K562 (cell line): ENCODE results near the gene NUB1. TPM values are rescaled to one million over a fixed set of nuclear protein-coding genes. Genes with fewer than 3 reads are reported as not detected.

ENCODE experiments used
- ATAC-seq: fragments of 200-7000 bp; cut with Tn5 transposase; 3 replicates; pipeline ENCODE4 v1.9.1; 2020; ENCODE audit warnings: moderate library complexity
- BruUV-seq: library from RNA; stranded (reverse); fragments of 400-500 nt; replicated peaks from 2 replicates; lab custom pipeline; 2021; lab: Mats Ljungman, UMichigan
- CTCF ChIA-PET: fragments of 300-600 bp; formaldehyde crosslinking; extraction: SDS; loops from one replicate; lab custom pipeline; 2021; ENCODE audit warnings: low intra/inter-chr PET ratio; lab: Yijun Ruan, JAX
- POLR2A ChIA-PET: fragments of 300-600, 350-650 bp; sonication (Branson Sonifier 250); formaldehyde crosslinking; extraction: SDS; loops from one replicate; lab custom pipeline; 2021; ENCODE audit warnings: antibody characterized with exemption, inconsistent platforms; lab: Yijun Ruan, JAX
- DNase-seq, 4 experiments: peaks; one replicate each; pipeline versions ENCODE4 v3.0.0 to v3.0.0-alpha.2; 2011 to 2018; ENCODE audit warnings: low spot score in 3 of 4, mixed read lengths in 3 of 4; ENCODE audit errors: extremely low read depth in 1 of 4
- FAIRE-seq: peaks from 2 replicates; lab custom pipeline; 2011; peaks lifted over from hg19 to GRCh38; lab: Jason Lieb, UNC
- H2AFZ ChIP-seq: 2 replicates; pipeline ENCODE4 v1.6.0; 2011; ENCODE audit warnings: low read depth, low read length, control low read depth, inconsistent platforms
- H3K27ac ChIP-seq: fragments of 200-600 bp; 3 replicates; pipeline ENCODE4 v1.8.0; 2011; ENCODE audit warnings: low read depth, mild to moderate bottlenecking, control low read depth, inconsistent platforms, low read length, moderate library complexity, mixed read lengths; ENCODE audit errors: extremely low read depth
- H3K27me3 ChIP-seq, 2 experiments: fragments of 300-600 bp in 1 of 2; 2 replicates in 1 of 2; 3 replicates in 1 of 2; pipeline versions ENCODE4 v1.6.0 to v1.8.0; 2011; ENCODE audit warnings: inconsistent platforms in 2 of 2, low read length in 2 of 2, mild to moderate bottlenecking in 1 of 2, mixed read lengths in 1 of 2, moderate library complexity in 1 of 2; ENCODE audit not compliant: control insufficient read depth in 2 of 2, insufficient read depth in 2 of 2
- H3K36me3 ChIP-seq: fragments of 300-600 bp; 3 replicates; pipeline ENCODE4 v1.8.0; 2011; ENCODE audit warnings: mild to moderate bottlenecking, low read length, inconsistent platforms; ENCODE audit not compliant: control insufficient read depth, insufficient read depth
- H3K4me1 ChIP-seq, 2 experiments: fragments of 200-600 bp in 1 of 2; replicated peaks in 1 of 2; 2 replicates in 1 of 2; 3 replicates in 1 of 2; pipeline versions ENCODE4 v1.5.1 to v1.8.0; 2011; ENCODE audit warnings: inconsistent platforms in 2 of 2, low read length in 2 of 2, mild to moderate bottlenecking in 1 of 2, mixed read lengths in 1 of 2, moderate library complexity in 1 of 2; ENCODE audit not compliant: control insufficient read depth in 2 of 2, insufficient read depth in 2 of 2
- H3K4me2 ChIP-seq: 2 replicates; pipeline ENCODE4 v1.6.1; 2011; ENCODE audit warnings: low read length, control low read depth, inconsistent platforms, mixed read lengths; ENCODE audit not compliant: insufficient read depth
- H3K4me3 ChIP-seq: fragments of 200-600 bp; sonication (generic), shearing (Covaris generic); 2 replicates; pipeline ENCODE4 v1.5.1; 2016; ENCODE audit warnings: control low read depth, inconsistent platforms
- H3K79me2 ChIP-seq: fragments of 200-600 bp; 3 replicates; pipeline ENCODE4 v1.8.0; 2011; ENCODE audit warnings: low read length, inconsistent platforms; ENCODE audit not compliant: control insufficient read depth, insufficient read depth
- H3K9ac ChIP-seq, 2 experiments: 2 replicates each; pipeline versions ENCODE4 v1.6.0 to v1.6.1; 2011; ENCODE audit warnings: low read depth in 2 of 2, low read length in 2 of 2, control low read depth in 1 of 2, inconsistent platforms in 1 of 2, mild to moderate bottlenecking in 1 of 2, mixed read lengths in 1 of 2; ENCODE audit not compliant: insufficient read depth in 1 of 2
- H3K9me1 ChIP-seq: one replicate; pipeline ENCODE4 v1.6.0; 2011; ENCODE audit warnings: inconsistent platforms, mild to moderate bottlenecking, low read length, moderate library complexity; ENCODE audit not compliant: control insufficient read depth, insufficient read depth
- H3K9me3 ChIP-seq: replicated peaks from 2 replicates; pipeline ENCODE4 v1.5.1; 2011; ENCODE audit warnings: low read depth, low read length, inconsistent platforms; ENCODE audit not compliant: control insufficient read depth, insufficient read depth
- H4K20me1 ChIP-seq: replicated peaks from 2 replicates; pipeline ENCODE4 v1.6.1; 2011; ENCODE audit warnings: low read length, inconsistent platforms, mixed read lengths; ENCODE audit not compliant: control insufficient read depth, insufficient read depth
- ATF4 ChIP-seq: fragments of 450-650 bp; formaldehyde crosslinking; IDR thresholded peaks from 2 replicates; pipeline ENCODE4 v1.4.0; 2022; ENCODE audit warnings: mild to moderate bottlenecking, moderate library complexity
- FOSL1 ChIP-seq: fragments of 200-800 bp; sonication (Bioruptor generic); conservative IDR thresholded peaks from 2 replicates; pipeline ENCODE4 v1.6.1; 2016; ENCODE audit warnings: missing genetic modification characterization, missing compliant biosample characterization
- GTF2F1 ChIP-seq: IDR thresholded peaks from 2 replicates; pipeline ENCODE4 v1.6.1; 2011; ENCODE audit warnings: low read depth, low read length, improper control_type of control experiment
- GTF3C2 ChIP-seq: IDR thresholded peaks from 3 replicates; pipeline ENCODE4 v1.6.1; 2011; ENCODE audit warnings: borderline replicate concordance, mild to moderate bottlenecking, moderate library complexity; ENCODE audit not compliant: insufficient read length; ENCODE audit errors: extremely low read depth
- SFPQ ChIP-seq: fragments of 200-400 bp; formaldehyde crosslinking; IDR thresholded peaks from 2 replicates; pipeline ENCODE4 v1.6.1; 2017; ENCODE audit warnings: mild to moderate bottlenecking, low read depth, low read length, moderate library complexity
- ZNF24 ChIP-seq: fragments of 450-650 bp; IDR thresholded peaks from 2 replicates; pipeline ENCODE4 v1.6.1; 2016
- ZNF589 ChIP-seq: fragments of 200-800 bp; sonication (Bioruptor generic); IDR thresholded peaks from 2 replicates; pipeline ENCODE4 v1.6.1; 2016; ENCODE audit warnings: low read depth, missing genetic modification characterization, missing compliant biosample characterization
- WGBS: fragments of 100-300 bp; shearing (Covaris generic); methylation state at CpG from one replicate; pipeline ENCODE4 v1.1.6; 2016; ENCODE audit warnings: low coverage, mixed read lengths; ENCODE audit not compliant: insufficient coverage; ENCODE audit errors: missing lambda C conversion rate; 5-methylcytosine and 5-hydroxymethylcytosine counted together
- in situ Hi-C: fragments of 300-500 bp; cut with MboI; formaldehyde crosslinking; loops from 4 replicates; pipeline ENCODE4 v1.15.0; 2018; ENCODE audit warnings: inconsistent platforms, mixed read lengths
- intact Hi-C: fragments of 100-400 bp; cut with micrococcal nuclease; formaldehyde crosslinking; loops from 2 replicates; pipeline ENCODE4 v1.14.2; 2022
- polyA plus RNA-seq, 8 experiments: library from polyadenylated mRNA; depleted of rRNA in 4 of 8; stranded (reverse) in 5 of 8; unstranded in 3 of 8; fragments of >200 nt; fragmentation: Nextera tagmentation in 2 of 8; fragmentation: Illumina TruSeq in 1 of 8; extraction: Ambion mirVana in 2 of 8; extraction: Trizol in 1 of 8; gene quantifications; 2 replicates each; pipeline versions ENCODE4 v1.2.1 to v1.2.3, GENCODE V29; 2011 to 2014; ENCODE audit warnings: inconsistent platforms in 1 of 8, missing spikeins in 1 of 8
- total RNA-seq, 7 experiments: library from RNA; depleted of rRNA in 6 of 7; stranded (reverse); fragments of >200 nt in 6 of 7; fragmentation: Illumina TruSeq in 2 of 7; extraction: Trizol in 2 of 7; gene quantifications; 2 replicates each; pipeline versions ENCODE4 v1.2.1 to v1.2.3, GENCODE V29; 2011 to 2021; ENCODE audit warnings: low replicate concordance in 1 of 7

Gene NUB1
- total and polyA plus RNA-seq, 9 of the 15 experiments (the other 6 are each of a cell fraction or from before 2014, with no cell fraction given) = 43.2 to 159 (median 85.2) TPM

GRCh38 chr7:151337346-151337745 is 4.3 kb upstream of the NUB1 start:
- in situ Hi-C loops (no loop called here), intact Hi-C loops (no loop called here)
- Histone ChIP-seq H3K9me3 (no peaks in the 10 kb centered on the region), H3K27me3 (peaks cover 23 to 32% of the 10 kb centered on the region in 2 experiments), H3K9me1 (no peaks in the 10 kb centered on the region), H3K27ac (no peak overlapping the region), H3K79me2 (peaks cover 7% of the 10 kb centered on the region), H3K4me3 (no peak overlapping the region), H3K4me2 (no peak overlapping the region), H3K4me1 (peaks cover 3 to 5% of the 10 kb centered on the region in 2 experiments; a peak in 3 of 5 replicates), H2AFZ (no peak overlapping the region), H4K20me1 (no peaks in the 10 kb centered on the region), H3K9ac (no peak overlapping the region), H3K36me3 (no peaks in the 10 kb centered on the region)
- ChIA-PET CTCF (no interaction called here), POLR2A (no interaction called here)
- 58% methylated on average over 2 of the region's 2 CpGs for WGBS
- ATAC-seq (no peak), FAIRE-seq (no peak), DNase-seq (no peak)
- BruUV-seq = no TSS peak
- TF ChIP-seq ATF4 (CRISPR knock-in tag) = no peak
- no peak for TF ChIP-seq ZNF589 (CRISPR knock-in tag)

GRCh38 chr7:151338809-151339208 is 2.8 kb upstream of the NUB1 start:
- in situ Hi-C loops = no loop called here
- TF ChIP-seq SFPQ = no peak
- TF ChIP-seq GTF3C2 = no peak
- no peak for TF ChIP-seq GTF2F1
- no peak for TF ChIP-seq ZNF24
- TF ChIP-seq FOSL1 (tag) = no peak
- H2AFZ ChIP-seq = no peak overlapping the region
- peaks cover 5 to 9% of the 10 kb centered on the region in 2 experiments; a peak in 3 of 5 replicates for H3K4me1 ChIP-seq
- H3K9ac ChIP-seq = no peak overlapping the region
- H3K9me1 ChIP-seq = no peaks in the 10 kb centered on the region
- no peak overlapping the region for H3K4me2 ChIP-seq
- no peaks in the 10 kb centered on the region for H3K9me3 ChIP-seq
- intact Hi-C loops = no loop called here
- no peak overlapping the region for H3K4me3 ChIP-seq
- ChIA-PET POLR2A (interaction anchor here (0.6 kb wide), 1 partner anchor 225 kb away, joined by 3 read pairs; no protein-coding TSS in a partner anchor), CTCF (no interaction called here)
- DNase-seq = no peak
- WGBS = 17% methylated on average over 3 of the region's 3 CpGs
- peaks cover 21% of the 10 kb centered on the region for H3K79me2 ChIP-seq
- ATAC-seq = no peak
- no peak overlapping the region for H3K27ac ChIP-seq
- H4K20me1 ChIP-seq = no peaks in the 10 kb centered on the region
- no peak for FAIRE-seq
- H3K27me3 ChIP-seq = peaks cover 11 to 22% of the 10 kb centered on the region in 2 experiments
- H3K36me3 ChIP-seq = peaks cover 8% of the 10 kb centered on the region; the same call in 1 of the 3 replicates
- no TSS peak for BruUV-seq
